NCI-H2107 treated with DMSO at 0.1 percent for 48 hours (cell line): ENCODE results near the gene ZNF750.

ENCODE experiments used
- DNase-seq: peaks from one replicate; lab custom pipeline; 2025; ENCODE audit not compliant: unreplicated experiment; lab: John Stamatoyannopoulos, UW

ZNF750 gene

DNA sequence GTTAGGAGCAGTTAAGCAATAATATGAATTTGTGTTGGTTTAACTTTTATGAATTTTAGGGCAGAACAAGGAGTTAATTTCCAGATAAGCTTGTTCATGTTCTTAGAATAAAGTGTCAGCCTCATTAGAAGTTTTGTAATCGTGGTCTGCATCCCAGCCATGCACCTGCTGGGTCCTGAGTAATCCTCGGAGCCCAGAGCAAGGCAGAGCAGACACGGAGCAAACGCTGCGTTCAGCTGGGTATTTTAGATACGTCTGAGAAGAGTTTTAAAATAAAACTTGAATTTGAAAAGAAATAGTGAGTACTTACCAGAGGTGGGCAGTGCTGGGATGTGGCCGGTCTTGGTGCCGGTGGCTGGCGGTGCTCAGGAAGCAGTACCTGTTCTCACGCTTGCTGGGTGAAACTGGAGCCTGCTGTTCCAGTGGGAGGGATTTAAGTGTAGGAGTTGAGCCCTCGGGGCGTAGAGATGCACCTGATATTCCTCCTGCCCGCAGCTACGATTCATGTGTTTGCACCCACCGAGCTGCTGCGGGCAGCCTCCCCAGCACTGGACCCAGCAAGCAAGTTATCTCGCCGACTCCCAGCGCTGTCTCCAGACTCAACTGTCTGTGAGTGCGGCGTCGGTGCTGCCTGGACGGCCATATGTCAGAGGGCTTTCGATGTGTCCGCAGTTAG, at the start of gene ZNF750:
ZNF750 (minus strand) TSS at position 406 of the 676 bp plus-strand sequence. CDS start 7,568 bp downstream, outside the sequence.
- DNase-seq = peak; percentile 69

DNA sequence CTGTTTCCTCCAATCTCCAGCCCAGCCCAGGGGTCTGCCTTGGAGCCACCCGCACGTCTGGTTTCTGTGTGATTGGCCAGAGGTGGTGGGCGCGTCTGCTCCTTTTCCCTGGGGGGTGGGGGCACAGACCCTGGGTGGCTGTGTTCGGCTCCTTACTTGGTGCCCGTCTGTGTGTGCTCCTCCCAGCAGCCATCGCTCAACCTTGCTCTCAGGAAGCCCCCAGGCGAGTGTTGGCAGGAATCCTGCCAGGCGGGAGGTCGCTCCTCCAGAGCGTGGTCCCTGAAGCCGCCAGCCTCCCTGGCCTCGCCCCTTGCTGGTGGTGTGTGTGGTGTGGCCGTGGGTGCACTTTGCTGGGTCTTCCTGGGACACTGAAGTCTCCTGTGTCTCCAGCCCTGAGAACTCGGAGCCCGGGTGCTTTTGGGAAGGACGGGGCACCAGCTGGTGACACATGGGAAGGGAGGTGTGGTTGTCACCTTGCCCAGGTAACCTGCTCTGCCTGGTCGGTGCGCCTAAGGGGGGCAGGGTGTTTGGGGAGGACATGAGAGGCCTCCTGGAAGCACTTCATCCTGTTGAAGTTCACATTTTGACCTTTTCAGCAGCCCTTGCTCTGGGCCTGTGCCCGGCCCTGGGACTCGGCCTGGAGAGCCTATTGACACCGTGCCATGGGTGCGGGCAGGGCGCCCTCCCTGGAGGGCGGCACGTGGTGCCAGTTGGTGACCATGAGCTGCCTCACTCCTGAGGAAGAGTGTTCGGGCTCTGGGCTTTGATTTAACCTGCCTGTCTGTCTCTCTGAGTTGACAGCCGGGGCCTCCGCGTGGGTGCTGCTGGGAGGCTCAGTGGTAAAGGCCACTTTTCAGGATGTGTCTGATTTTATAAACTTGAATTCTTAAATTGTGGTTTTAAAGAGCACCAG, 49.0 kb upstream of the ZNF750 start:
- DNase-seq = no peak

DNA sequence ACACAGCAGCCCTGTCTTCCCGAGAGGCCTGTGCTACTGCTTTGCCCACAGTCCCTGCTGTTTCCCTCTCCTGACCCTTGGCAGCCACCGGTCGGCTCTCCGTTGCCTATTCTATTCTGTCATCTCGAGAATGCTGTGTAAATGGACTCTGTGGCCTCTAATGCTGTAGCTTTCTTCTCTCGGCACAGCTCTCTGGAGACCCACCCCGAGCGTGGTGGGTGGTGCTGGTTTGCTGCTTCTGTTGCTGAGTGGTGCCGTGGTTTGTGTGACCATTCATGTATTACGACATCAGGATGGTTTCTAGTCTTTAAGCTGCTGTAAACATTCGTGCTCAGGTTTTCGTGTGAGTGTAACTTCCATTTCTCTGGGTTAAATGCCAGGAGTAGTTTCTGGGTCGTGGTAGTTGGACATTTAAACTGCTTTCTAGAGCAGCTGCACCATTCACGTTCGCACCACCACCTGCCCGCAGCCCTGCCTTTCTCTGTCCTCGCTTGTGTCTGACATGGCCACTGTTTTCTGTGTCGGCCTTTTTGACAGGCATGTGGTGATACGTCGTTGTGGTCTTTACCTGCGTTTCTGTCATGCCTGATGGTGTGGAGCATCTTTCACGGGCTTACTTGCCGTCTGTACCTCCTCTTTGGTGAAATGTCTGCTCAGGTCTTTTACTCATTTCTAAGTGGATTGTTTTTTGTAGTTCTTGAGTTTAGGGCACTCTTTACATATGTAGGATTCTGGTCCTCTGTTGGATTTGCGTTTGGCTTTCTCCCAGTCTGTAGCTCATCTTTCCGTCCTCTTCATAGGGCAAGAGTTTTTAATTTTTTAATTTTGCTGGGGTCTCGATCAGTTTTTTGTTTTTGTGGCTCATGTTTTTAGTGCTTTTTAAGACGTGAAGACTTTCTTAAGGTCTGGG, 47.7 kb upstream of the ZNF750 start:
- no peak for DNase-seq

DNA sequence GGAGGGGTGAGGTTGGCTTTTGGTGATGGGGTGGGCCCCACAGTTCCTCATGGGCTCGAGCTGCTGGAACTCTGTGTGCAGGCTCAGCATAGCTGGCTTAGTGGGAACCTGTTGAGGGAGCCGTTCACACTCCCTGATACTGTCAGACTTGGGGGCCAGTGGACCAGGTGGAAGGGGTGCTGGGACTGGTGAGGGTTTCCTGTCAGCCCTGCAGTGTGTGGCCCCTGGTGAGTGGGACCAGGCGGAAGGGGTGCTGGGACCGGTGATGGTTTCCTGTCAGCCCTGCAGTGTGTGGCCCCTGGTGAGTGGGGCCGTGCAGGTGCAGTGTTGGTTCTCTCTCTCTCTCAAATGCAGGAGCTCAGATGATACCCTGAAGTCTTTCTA, 45.1 kb upstream of the ZNF750 start:
- no peak for DNase-seq

DNA sequence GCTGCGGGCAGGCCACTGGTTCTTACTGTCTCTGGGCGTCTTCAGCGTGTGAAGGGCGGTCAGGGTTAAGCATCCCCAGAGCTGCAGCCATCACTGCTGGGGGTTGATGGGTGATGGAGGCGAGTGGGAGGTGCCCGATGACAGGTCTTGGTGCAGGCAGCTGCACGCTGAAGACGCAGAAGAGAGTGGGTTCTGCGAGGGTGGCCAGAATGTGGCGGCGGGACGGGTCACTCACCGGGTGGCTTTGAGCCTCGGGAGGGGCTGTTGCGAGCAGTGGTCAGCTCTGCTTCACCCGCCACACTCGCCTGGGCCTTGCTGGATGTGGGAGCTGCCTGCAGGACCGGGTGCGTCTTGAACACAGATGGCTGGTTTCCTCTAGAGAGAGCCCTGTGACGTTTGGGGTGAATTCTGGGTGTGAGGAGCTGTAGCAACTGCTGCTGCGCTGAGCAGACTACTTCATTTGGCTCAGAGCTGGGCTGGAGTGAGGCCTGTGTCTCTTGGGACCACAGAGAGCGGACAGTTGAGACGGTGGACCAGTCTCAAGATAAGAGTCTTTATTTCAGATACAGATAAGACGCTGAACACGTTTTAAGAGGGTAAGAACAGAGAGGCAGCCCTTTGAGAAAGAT, 44.6 kb upstream of the ZNF750 start:
- no peak for DNase-seq

DNA sequence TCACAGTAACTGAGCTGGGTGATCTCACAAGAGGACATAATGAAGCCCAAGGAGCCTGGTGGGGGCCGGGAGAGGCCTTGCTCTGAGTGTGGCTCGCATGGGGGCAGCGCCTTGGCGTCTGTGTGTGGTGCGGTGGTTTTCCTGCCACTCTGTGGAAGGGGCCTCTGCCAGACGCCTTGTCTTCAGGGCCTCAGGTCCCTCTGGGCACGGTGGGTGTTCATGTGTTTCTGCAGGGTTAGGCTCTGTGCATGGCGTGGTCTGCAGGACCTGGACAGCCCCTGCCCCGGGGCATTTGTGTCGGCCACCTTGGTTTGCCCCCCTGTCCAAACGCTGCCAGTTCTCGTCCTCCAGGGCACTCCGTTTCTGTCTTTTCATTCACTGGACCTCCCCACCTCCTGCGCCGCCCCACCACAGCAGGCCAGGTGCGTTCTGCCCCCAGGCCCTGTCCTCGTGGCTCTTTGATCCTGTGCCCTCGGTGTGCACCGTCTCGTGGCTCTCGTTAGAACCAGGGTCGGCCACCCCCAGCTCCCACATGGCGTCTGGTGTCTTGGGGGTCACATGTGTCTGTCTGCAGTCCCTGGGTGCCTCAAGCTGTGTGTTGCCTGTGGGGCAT, 43.7 kb upstream of the ZNF750 start:
- no peak for DNase-seq

DNA sequence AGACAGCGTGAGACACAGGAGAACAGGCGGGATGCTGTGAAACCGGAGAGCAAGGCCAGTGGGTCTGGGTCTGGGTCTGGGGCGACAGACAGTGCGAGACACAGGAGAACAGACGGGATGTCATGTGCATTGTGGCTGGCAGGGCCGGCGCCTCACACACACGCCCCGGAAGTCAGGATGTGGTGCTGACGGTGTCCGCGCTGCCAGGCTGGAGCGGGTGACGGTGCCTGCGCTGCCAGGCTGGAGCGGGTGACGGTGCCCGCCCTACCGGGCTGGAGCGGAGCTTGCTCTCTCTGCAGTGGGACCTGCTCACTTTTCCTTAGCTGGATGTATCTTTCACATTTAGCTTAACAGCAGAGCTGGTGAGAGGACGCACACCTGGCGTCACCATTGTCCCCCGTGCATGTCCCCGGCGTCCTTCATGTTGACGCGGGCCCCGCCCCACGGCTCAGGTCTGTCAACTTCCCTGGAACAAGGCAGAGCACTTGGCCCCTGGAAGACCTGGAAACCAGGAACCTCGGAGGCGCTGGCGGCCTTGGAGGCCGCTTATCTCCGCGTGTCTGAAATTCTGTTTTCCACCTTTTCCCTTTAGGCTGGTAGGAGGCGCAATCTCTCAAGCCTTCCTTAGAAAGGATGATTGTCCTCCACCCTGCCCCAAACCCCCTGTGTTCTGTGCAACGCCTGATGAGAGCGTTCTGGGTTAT, 43.0 kb upstream of the ZNF750 start:
- DNase-seq = no peak

DNA sequence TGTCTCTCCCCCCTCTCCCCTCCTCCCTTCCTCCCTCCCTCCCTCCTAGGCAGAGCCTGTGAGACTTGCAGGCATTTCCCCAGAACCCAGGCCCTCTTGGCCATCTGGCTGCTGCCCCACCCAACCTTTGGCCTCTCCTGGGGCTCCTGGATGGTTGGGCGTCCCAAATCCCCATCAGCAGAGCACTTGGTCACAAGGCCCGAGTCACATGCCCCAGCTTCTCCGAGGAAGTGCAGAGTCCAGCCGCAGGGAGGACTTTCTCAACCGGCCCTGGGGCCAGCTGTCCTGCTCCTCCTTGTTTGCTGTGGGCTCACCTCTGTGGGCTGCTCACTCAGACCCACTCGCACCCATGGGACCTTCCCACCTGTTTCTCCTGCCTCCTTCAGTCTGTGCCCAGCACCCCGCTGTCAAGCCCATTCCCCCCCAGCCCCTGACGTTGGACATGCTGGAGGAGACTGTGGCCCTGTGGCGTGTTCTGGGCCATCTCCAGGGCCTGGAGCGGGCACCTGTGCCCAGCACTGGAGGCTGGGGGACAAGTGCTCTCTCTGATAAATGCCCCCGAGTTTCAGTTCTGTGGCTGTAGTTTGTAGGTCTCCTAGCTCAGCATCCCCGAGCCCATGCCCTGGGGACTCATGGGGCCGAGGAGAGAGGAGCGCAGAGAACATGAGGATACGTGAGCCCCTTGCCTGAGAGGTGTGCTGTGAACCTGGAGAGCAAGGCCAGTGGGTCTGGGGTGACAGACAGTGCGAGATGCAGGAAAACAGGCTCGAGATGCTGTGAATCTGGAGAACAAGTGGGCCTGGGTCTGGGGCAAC, 42.3 kb upstream of the ZNF750 start:
- no peak for DNase-seq

DNA sequence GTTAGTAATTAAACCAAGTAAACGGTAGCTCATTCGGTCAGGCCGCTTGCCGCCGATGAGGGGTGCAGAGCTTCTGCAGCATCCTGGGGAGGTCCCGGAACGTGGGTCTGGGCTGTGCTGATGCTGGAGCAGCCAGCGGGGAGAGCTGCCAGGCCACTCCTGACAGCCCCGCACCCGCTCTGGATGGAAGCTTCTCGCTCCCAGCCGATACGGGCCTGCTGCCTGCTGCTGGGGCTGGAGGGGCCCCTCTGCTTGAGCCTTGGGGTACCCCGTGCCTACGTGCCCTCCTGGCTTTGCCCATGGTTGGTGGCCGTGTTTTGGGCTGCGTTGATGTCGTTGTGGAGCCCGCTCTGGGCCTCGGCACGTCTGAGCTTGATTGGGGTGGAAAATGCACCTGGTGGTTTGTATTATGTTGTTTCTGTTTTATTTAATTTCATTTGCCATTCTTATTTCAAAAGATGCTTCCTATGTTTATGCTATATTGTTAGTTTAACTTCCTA, 41.6 kb upstream of the ZNF750 start:
- DNase-seq = no peak

DNA sequence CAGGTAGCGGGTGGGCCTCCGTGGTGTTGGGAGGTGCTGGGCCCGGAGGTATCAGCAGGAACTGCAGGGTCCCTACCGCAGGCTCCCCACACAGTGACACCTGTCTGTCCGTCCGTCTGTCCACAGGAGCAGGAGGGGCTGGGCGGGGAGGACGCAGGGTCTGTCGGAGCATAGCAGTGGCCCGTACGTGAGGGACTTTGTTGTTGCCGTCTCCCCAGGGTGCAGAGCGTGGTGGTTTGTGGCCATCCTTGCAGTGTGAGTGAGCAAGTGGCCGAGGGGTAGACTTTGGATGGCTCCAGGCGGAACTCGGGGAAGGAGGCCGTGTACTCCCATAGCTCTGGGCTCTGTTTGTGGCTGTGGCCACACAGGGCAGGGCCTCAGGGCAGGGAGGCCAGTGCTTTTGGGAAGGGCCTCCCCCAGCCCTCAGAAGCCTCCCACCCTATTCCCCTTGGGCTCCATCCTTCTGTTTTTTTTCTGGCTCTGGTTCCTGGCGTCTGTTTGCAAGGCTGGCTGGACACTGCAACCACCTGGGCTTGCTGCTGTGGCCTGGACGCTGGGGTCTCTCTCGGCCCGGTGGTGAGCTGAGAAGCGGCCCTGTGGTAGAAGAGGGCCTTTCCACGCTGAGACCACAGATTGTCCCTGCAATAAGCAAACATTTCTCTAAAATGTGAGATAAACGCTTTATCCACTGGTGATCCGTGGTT, 41.0 kb upstream of the ZNF750 start:
- no peak for DNase-seq

DNA sequence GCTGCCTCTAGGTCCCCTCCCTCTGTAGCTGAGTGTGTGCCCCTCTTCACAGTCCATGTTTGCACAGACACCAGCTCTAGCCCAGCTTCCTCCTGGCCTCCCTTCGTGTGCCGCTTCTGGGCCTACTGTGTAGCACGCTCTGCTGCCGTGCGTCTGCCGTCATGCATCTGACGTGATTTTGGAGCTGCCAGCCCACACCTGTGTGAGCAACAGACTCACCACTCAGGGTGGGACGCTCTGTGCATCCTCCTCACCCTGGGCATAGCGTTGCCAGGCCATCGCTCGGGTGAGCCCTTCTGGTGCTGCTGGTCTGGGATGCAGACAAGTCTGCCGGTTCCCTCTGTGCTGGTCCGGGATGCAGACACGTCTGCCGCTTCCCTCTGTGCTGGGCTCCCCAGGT, 39.4 kb upstream of the ZNF750 start:
- DNase-seq = no peak

DNA sequence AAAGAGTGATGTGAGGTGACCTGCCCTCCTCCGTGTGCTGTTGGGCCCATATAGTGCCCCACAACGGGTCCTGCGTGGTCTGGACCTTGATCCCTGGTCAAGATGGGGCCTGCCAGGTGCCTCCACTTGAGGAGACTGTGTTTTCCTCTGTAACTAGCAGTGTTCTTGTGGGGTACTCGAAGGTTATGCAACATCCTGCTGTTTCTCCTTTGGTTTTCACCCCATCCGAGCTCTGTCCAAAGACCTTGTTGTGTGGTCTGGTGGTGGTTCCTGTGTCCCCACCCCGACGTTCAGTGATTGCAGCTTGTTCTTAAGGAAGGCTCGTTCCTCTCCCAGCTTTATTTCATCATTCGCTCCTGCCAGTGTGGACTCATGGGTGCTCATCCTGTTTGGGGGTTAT, 38.7 kb upstream of the ZNF750 start:
- no peak for DNase-seq

DNA sequence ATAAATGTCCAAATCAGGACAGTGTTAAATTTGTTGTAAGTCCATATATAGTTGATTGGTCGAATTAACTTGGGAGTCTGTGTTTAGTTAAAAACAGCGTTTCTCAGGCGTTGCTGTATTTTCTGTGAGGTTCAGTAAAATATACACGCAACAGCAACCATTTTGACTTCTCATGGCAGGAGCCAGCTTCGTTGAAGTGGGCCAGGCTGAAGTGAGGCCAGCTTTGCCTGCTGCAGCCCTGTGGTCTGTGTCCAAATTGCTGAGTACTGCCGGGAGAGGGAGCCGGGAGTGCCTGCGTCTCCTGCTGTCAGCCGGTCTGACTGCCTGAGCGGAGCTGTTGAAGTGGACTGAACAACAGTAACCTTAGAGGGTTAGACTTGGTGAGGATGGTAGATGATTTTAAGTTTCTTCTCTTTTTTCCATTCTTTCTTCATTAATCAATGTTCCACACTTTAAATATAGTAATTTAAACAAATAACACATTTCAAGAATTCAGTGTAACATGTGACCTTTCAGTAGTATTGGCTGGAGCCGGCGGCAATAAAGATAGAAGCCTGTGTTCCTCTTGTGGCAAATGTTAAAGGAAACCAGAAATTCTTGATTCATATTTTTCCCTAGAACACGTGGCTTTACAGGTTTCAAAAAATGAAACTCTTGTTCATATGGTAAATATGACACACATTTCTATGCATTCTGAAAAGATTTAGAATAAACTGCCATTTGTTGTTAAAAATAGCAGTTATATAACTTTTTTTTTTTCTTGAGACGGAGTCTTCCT, 37.0 kb upstream of the ZNF750 start:
- DNase-seq = peak; percentile 70

DNA sequence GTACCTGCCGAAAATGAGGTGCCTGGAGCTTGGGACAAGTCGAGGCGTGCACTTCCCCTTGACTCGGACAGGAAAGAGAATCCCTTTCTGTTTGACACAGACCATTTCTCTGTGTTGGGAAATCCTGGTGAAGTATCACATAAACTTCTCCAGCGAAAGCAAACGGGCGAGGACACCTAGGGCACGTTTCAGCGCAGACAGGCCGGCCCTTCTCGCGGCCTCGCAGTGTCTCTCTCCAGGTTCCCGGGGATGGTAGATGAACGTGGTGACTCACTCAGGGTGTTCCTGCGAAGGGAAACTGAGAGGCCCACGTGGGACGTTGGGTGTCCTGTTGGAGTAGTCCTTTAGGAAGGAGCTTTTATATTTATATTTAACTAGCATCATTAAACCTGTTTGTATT, 36.3 kb upstream of the ZNF750 start:
- DNase-seq = no peak

DNA sequence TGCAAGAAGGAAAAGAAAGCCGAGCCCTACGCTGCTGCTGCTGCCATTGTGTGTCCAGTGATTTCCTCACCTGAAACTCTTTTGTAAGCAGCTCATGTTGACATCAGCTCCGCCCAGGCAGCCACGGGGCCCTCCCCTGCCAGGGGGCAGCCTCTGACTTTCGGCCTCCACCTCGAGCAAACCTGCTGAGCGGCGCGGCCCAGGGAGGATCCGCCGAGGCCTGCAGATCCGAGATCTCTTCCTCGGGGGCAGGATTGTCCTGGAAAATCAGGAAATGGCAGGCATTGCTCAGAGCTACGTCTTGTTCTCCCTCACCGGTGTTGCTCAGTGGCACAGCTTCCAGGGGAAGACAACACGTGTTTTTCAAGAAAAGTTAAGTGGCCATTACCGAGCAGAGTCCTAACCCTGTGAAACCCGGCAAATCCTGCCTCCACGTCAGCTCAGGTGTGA, 35.6 kb upstream of the ZNF750 start:
- peak; percentile 49 for DNase-seq

DNA sequence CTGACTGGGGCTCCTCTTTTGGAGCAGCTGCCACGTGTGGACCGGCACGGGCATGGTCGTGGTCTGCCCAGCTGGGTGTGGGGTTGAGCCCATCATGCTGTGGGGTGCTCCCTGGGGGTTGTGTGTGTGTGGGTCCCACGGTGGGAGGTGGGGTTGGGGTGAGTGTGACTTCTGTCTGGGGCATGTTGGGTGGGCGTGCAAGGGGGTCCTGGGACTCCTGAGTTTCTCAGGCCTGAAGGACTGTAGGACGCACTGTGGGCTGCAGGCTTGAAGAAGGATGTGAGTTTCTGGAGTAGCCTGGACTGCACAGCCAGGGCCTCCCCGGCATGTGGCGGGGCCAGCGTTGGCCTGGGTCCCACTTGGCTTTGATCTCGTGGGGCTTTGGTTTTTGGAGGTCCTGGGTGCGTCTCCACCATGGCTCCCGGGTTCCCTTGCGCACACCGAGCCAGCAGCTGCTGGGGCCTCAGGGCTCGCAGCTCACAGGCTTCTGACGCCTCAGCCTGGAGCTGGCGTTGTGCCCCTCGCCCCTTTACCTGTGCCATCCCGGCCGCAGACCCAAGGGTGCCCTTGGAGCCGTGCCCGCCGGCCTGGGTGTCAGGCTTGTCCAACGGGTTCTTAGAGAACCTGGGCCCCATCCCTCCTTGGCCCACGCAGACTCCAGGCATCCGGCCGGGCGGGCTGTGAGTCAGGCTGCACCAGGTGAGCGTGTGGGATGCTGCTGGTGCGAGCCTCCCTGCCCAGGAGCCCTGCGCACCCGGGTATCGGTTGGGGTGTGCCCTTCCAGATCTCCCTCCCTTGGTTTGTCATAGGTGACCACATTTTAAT, 34.4 kb upstream of the ZNF750 start:
- no peak for DNase-seq
